ENCODE results near the gene HERC3.

- TF ChIP-seq CTCF (IDR thresholded peaks at IDR 0.05; ENCODE audit: low read length) (no peak), EZH2 (IDR thresholded peaks at IDR 0.05; ENCODE audit: borderline replicate concordance, low read length) (no peak)
These were observed 57.4 kb downstream of the HERC3 start for GRCh38 chr4:88649716-88650115.
